HG03457 (cell line): ENCODE results near the gene FAM76B.

Experiments used
- ATAC-seq: cut with Tn5 transposase; IDR thresholded peaks from one replicate; pipeline ENCODE4 v1.9.1; 2021; ENCODE audit warnings: moderate number of reproducible peaks; ENCODE audit not compliant: unreplicated experiment

Gene FAM76B

DNA sequence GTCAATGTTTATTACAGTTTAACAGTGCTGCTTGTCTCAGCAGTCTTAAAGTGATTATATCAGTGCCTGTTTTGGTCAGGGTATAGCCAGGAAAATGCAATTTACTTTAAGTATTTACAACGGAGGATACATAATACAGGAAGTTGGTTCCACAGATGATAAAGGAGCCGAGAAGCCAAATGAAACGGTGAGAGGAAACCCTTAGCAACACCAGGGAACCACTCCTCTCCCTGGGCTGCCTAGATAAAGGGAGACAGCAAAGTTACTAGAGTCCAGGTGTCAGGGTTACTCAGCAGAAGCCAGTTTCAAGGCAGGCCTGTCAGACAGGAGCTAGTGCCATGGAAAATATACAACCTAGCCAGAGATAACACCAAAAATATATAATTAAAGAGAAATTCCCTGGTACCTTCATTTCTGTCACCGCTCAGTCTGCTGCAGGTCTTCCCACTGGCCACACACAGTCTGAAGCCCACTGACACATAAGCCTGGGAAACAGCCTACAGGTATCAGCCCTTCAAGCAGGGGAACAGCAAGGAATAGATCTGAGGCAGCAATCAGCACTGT lies 55.5 kb downstream of the FAM76B start:
- ATAC-seq = no peak

DNA sequence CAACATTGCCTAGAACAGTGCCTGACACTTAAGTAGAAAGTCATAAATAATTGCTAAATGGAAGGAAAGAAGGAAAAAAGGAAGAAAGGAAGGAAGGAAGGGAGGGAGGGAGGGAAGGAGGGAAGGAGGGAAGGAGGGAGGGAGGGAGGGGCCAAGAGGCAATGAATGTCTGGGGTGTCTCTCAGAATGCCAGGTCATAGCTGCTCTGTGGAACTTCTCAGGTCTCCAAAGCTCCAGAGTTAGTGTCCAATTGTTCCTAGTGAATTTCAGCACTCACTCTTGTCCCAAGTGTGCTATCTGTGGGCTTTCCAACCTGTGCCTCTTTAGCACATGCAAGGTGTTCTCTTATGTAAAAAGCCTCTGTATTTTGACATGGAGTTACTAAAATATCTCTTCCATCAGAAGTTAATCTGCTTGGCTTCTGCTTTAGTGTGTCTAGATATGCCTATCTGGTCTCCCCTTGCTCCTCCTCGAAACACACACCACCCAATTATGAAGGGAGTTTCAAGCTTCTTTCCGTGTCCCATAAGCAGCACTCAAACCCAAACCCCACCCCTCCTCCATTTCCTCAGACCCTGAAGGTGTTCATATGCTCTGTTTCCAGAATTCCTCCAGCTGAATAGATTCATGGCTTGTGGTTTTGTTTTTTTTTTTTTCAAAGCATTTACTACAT lies 56.5 kb downstream of the FAM76B start:
- no peak for ATAC-seq

DNA sequence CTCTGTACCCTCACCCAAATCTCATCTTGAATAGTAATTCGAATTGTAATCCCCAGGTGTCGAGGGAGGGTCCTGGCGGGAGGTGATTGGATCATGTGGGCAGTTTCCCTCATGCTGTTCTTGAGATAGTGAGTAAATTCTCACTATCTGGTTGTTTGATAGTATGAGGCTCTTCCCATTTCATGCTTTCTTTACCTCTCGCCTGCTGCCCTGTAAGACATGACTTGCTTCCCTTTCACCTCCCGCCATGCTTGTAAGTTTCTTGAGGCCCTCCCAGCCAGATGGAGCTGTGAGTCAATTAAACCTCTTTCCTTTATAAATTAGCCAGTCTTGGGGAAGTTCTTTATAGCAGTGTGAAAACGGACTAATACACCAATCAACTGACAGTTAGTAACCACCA lies 60.1 kb downstream of the FAM76B start:
- ATAC-seq = no peak

DNA sequence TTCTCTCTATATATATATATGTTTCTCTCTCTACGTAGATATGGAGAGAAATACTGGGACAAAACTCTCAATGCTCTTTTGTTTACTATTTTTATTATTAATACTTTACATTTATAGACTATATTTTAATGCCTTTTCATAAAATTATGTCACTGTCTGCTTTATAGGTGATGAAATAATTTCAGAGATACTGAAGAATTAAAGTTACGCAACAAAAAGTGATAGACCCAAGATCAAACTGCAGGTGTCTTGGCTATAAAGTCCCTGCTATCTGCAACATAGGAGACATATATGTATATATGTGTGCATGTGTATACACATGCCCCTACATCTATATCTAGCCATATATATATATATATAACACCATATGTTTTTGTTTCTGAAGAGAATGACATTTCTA lies 60.8 kb downstream of the FAM76B start:
- no peak for ATAC-seq

DNA sequence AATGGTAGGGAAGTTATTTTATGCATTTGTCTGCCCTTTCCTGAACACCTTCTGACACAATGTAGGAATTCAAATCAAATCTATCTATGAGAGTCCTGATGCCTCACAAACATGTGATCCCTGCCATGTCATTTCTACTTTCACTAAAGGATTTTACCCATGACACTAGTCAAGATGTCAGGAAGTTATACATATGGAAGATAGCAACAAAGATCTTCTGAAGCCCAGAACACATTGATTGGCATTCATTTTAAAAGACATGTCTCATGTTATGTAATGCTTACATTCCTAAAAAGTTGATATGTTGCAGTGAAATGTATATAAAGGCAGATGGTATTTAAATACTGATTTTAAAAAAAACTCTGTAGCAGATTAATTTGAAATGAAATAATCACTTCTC lies 61.5 kb downstream of the FAM76B start:
- no peak for ATAC-seq

DNA sequence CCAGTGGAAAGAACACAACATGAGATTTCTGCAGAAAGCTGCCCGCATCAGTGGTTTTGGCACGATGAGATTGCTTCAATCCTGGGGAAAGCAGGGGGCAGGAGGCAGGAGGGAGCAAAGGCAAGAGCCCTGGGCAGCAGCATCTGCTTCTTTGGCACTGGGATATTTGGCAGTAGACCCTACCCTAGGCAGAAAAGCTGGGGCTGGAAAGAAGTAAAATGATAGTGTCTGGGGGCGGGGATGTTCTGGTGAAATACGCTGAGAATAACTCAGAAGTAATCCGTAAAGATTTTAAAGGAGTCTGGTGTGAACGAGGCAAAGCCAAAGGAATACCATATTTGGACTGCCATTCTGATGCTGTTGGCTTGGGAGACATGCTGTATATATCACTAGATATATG lies 62.0 kb downstream of the FAM76B start:
- no peak for ATAC-seq

DNA sequence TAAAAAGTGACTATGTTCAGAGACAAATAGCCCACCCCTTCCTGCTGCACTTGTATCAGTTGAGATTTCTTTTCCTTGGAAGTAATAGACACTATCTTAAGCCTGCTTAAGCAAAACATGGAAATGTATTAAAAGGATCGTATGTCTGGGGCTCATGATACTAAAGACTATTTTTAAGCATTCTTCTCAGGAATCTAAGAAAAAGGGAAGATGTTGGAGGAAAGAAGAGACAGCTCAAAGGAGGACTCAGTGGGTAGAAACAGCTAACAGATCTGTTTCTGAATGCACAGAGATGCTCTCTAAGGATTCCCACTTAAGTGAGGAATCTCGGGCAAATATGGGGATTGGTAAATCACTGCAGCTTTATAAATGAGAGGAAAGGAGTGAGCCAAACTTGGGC lies 62.5 kb downstream of the FAM76B start:
- no peak for ATAC-seq

DNA sequence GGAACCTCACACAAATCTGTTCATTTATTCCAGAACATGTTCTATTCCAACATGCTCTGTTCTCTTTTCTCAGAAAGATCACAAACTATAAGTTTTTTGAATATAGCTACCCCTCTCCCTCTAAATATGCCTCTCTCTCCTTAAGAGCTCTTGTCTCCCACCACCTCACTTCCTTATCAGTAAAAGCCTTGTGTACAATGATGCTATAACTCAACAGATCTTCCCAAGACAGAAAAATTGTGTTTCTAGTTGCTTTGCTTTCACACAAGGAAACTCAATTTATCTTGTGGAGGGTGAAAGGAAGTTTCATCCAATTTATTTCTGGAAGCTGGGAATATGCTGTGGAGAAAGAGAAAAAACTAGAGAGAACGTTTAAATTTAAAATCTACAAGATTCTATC lies 64.4 kb downstream of the FAM76B start:
- no peak for ATAC-seq

DNA sequence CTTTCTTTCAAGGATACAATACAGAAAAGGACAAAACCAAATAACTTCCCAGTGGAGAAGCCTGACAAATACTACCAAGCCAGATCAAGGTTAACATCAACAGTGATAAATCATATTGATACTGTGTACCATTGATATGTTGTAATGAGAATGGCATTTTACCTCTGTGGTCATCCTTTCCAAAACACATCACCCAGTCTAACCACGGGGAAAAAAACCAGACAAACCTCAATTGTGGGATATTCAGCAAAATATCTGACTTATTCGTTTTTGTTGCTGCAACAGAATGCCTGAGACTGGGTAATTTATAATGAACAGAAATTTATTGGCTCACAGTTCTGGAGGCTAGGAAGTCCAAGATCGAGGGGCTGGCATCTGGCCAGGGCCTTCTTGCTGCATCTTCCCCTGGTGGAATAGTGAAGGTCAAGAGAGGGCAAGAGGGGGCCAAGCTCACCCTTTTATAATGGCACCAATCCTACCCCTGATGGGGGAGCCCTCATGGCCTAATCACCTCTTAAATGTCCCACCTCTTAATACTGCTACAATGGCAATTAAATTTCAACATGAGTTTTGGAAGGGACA lies 66.1 kb downstream of the FAM76B start:
- no peak for ATAC-seq

DNA sequence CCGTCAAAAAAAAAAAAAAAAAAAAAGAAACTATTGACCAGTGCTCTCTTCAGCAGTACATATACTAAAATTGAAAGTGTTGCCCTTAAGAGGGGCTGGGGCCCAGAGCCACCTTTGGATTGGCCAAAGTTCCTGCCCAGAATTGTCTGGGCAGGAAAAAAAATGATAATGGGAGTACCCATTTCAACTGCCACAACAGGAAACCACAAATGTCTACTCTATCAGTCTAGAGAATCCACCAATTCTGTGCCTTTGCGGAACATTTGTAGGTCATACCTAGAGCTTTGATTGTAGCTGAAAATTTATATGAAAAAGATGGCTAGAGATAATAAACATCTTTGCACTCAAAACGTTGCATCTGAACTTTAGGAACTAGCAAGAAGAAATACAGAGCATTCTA lies 69.4 kb downstream of the FAM76B start:
- ATAC-seq = no peak
